Immature natural killer cell (primary cell): ENCODE measurements around the gene NKAIN2. TPM values are rescaled to one million over a fixed set of nuclear protein-coding genes. Genes with fewer than 3 reads are reported as not detected.
"Not testable (repeated sequence)": the region's sequence is repeated elsewhere in the genome, so short reads cannot be mapped to it uniquely, and the experiment has no call there.

Source experiments
- DNase-seq, 3 donors: peaks; one replicate each; pipeline ENCODE4 v3.0.0; 2022; ENCODE audit warnings: mixed read lengths in 1 of 3
- H3K27ac Mint-ChIP-seq, 6 donors: one replicate each; pipeline ENCODE4 v1.8.0; 2020; ENCODE audit warnings: mixed read lengths in 6 of 6, mild to moderate bottlenecking in 5 of 6, inconsistent platforms in 4 of 6, moderate library complexity in 3 of 6
- H3K27me3 Mint-ChIP-seq, 3 donors: one replicate each; pipeline ENCODE4 v1.8.0; 2020 to 2021; ENCODE audit warnings: low read depth in 3 of 3, mild to moderate bottlenecking in 3 of 3, mixed read lengths in 3 of 3, moderate library complexity in 3 of 3, inconsistent platforms in 1 of 3
- H3K36me3 Mint-ChIP-seq, 3 donors: one replicate each; pipeline ENCODE4 v1.8.0; 2020; ENCODE audit warnings: mixed read lengths in 3 of 3, inconsistent platforms in 2 of 3, mild to moderate bottlenecking in 2 of 3
- H3K4me1 Mint-ChIP-seq, 2 donors: one replicate each; pipeline ENCODE4 v1.8.0; 2020; ENCODE audit warnings: inconsistent platforms in 2 of 2, mild to moderate bottlenecking in 2 of 2, mixed read lengths in 2 of 2, moderate library complexity in 1 of 2
- H3K4me3 Mint-ChIP-seq, 5 donors: one replicate each; pipeline ENCODE4 v1.8.0; 2020; ENCODE audit warnings: mild to moderate bottlenecking in 5 of 5, mixed read lengths in 5 of 5, inconsistent platforms in 3 of 5, moderate library complexity in 3 of 5
- H3K9me3 Mint-ChIP-seq, 6 donors: one replicate each; pipeline ENCODE4 v1.8.0; 2020; ENCODE audit warnings: mild to moderate bottlenecking in 6 of 6, mixed read lengths in 6 of 6, inconsistent platforms in 4 of 6, moderate library complexity in 3 of 6
- polyA plus RNA-seq, 3 donors: library from polyadenylated mRNA; unstranded; fragments of 300-500 nt; fragmentation: Illumina TruSeq; gene quantifications; one replicate each; pipeline ENCODE4 v1.2.3, GENCODE V29; 2021

Gene NKAIN2
- polyA plus RNA-seq, 3 donors from 2014 or later = not detected

- H3K4me3 Mint-ChIP-seq = no peak overlapping the region
- H3K27me3 Mint-ChIP-seq = peaks cover 0 to 3% (median 0%) of the 10 kb centered on the region in 3 donors
- peaks cover 0 to 16% (median 7%) of the 10 kb centered on the region in 6 donors for H3K9me3 Mint-ChIP-seq
- H3K27ac Mint-ChIP-seq = no peak overlapping the region
- DNase-seq = no peak
- H3K4me1 Mint-ChIP-seq = no peaks in the 10 kb centered on the region
- H3K36me3 Mint-ChIP-seq = no peaks in the 10 kb centered on the region
Observed at GRCh38 chr6:124008988-124009765, 205.5 kb downstream of the NKAIN2 start.

GRCh38 chr6:124010574-124010973 lies 206.9 kb downstream of the NKAIN2 start:
- H3K36me3 Mint-ChIP-seq = no peaks in the 10 kb centered on the region
- H3K27ac Mint-ChIP-seq = no peak overlapping the region
- H3K4me1 Mint-ChIP-seq = no peaks in the 10 kb centered on the region
- DNase-seq = no peak
- H3K27me3 Mint-ChIP-seq = peaks cover 0 to 3% (median 0%) of the 10 kb centered on the region in 3 donors
- H3K9me3 Mint-ChIP-seq = peaks cover 0 to 16% (median 7%) of the 10 kb centered on the region in 6 donors
- no peak overlapping the region for H3K4me3 Mint-ChIP-seq

GRCh38 chr6:124011180-124011579 lies 207.5 kb downstream of the NKAIN2 start:
- Mint-ChIP-seq H3K27ac (no peak overlapping the region), H3K9me3 (peaks cover 0 to 16% (median 7%) of the 10 kb centered on the region in 6 donors), H3K27me3 (peaks cover 0 to 3% (median 0%) of the 10 kb centered on the region in 3 donors), H3K4me1 (no peaks in the 10 kb centered on the region), H3K4me3 (no peak overlapping the region), H3K36me3 (no peaks in the 10 kb centered on the region)
- DNase-seq = no peak

- H3K4me3 Mint-ChIP-seq, H3K36me3 Mint-ChIP-seq, DNase-seq, H3K27ac Mint-ChIP-seq, H3K9me3 Mint-ChIP-seq, H3K4me1 Mint-ChIP-seq, H3K27me3 Mint-ChIP-seq: not testable (repeated sequence)
Observed at GRCh38 chr6:124022051-124022450, 218.4 kb downstream of the NKAIN2 start.

- Mint-ChIP-seq H3K4me1 (no peaks in the 10 kb centered on the region), H3K36me3 (no peaks in the 10 kb centered on the region), H3K4me3 (no peak overlapping the region), H3K27ac (no peak overlapping the region), H3K9me3 (peaks cover 0 to 13% (median 3%) of the 10 kb centered on the region in 6 donors), H3K27me3 (peaks cover 0 to 1% (median 0%) of the 10 kb centered on the region in 3 donors)
- no peak for DNase-seq
Observed at GRCh38 chr6:124022641-124023040, 219.0 kb downstream of the NKAIN2 start.

- Mint-ChIP-seq H3K27ac (no peak overlapping the region), H3K36me3 (no peaks in the 10 kb centered on the region), H3K9me3 (peaks cover 0 to 12% (median 5%) of the 10 kb centered on the region in 6 donors), H3K4me3 (no peak overlapping the region), H3K27me3 (peaks cover 0 to 1% (median 0%) of the 10 kb centered on the region in 3 donors), H3K4me1 (no peaks in the 10 kb centered on the region)
- no peak for DNase-seq
Observed at GRCh38 chr6:124026694-124027093, 223.0 kb downstream of the NKAIN2 start.

GRCh38 chr6:124027392-124027791 lies 223.7 kb downstream of the NKAIN2 start:
- Mint-ChIP-seq H3K4me3 (no peak overlapping the region), H3K9me3 (peaks cover 0 to 12% (median 5%) of the 10 kb centered on the region in 6 donors), H3K36me3 (no peaks in the 10 kb centered on the region), H3K4me1 (no peaks in the 10 kb centered on the region), H3K27me3 (peaks cover 0 to 1% (median 0%) of the 10 kb centered on the region in 3 donors), H3K27ac (no peak overlapping the region)
- no peak for DNase-seq

DNA sequence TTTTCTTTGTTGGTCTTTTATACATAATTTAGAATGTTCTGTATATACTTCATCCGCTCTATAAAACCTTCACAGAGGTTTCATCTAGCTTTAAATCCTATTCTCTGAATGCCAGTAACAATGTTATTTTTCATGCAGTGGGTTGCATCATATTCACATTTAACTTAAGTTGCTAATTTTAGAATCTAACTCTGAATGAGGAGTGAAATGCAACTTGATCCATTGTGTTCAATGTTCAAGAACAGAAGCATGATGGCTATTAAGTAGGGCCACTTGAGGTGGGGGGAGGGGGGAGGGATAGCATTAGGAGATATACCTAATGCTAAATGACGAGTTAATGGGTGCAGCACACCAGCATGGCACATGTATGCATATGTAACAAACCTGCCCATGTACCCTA lies 224.5 kb downstream of the NKAIN2 start:
- H3K4me1 Mint-ChIP-seq = no peaks in the 10 kb centered on the region
- peaks cover 0 to 1% (median 0%) of the 10 kb centered on the region in 3 donors for H3K27me3 Mint-ChIP-seq
- H3K36me3 Mint-ChIP-seq = no peaks in the 10 kb centered on the region
- DNase-seq = no peak
- H3K27ac Mint-ChIP-seq = no peak overlapping the region
- H3K9me3 Mint-ChIP-seq = peaks cover 0 to 12% (median 5%) of the 10 kb centered on the region in 6 donors
- no peak overlapping the region for H3K4me3 Mint-ChIP-seq

DNA sequence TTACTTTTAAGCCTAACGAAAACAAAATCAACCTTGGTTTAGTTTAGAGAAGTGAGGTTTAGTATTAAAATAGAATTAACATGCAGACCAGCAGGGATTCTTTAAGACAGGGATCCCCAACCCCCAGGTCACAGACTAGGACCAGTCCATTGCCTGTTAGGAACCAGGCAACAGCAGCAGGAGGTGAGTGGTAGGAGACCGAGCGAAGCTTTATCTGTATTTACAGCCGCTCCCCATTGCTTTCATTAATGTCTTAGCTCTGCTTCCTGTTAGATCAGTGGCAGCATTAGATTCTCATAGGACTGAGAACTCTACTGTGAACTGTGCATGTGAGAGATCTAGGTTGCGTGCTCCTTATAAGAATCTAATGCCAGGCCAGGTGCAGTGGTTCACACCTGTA lies 225.9 kb downstream of the NKAIN2 start:
- Mint-ChIP-seq H3K27me3 (no peaks in the 10 kb centered on the region), H3K4me1 (no peaks in the 10 kb centered on the region), H3K27ac (no peak overlapping the region), H3K9me3 (peaks cover 2 to 12% (median 5%) of the 10 kb centered on the region in 6 donors), H3K36me3 (no peaks in the 10 kb centered on the region), H3K4me3 (no peak overlapping the region)
- no peak for DNase-seq

- DNase-seq = no peak
- Mint-ChIP-seq H3K27me3 (peaks cover 0 to 2% (median 0%) of the 10 kb centered on the region in 3 donors), H3K9me3 (peaks cover 2 to 21% (median 12%) of the 10 kb centered on the region in 6 donors), H3K4me3 (no peak overlapping the region), H3K4me1 (no peaks in the 10 kb centered on the region), H3K36me3 (no peaks in the 10 kb centered on the region), H3K27ac (no peak overlapping the region)
Observed at GRCh38 chr6:124033501-124033900, 229.8 kb downstream of the NKAIN2 start.

- no peak overlapping the region for H3K4me3 Mint-ChIP-seq
Observed at GRCh38 chr6:124036384-124036783, 232.7 kb downstream of the NKAIN2 start.

GRCh38 chr6:124040655-124041054 lies 237.0 kb downstream of the NKAIN2 start:
- H3K4me1 Mint-ChIP-seq = no peaks in the 10 kb centered on the region
- H3K27ac Mint-ChIP-seq = no peak overlapping the region
- peaks cover 0 to 2% (median 0%) of the 10 kb centered on the region in 3 donors for H3K27me3 Mint-ChIP-seq
- no peaks in the 10 kb centered on the region for H3K36me3 Mint-ChIP-seq
- peaks cover 0 to 11% (median 1%) of the 10 kb centered on the region in 6 donors for H3K9me3 Mint-ChIP-seq
- no peak for DNase-seq
- H3K4me3 Mint-ChIP-seq = no peak overlapping the region

More at GRCh38 chr6:124036384-124036783, 232.7 kb downstream of the NKAIN2 start:
- H3K4me1 Mint-ChIP-seq = no peaks in the 10 kb centered on the region
- DNase-seq = no peak
- H3K27me3 Mint-ChIP-seq = peaks cover 0 to 2% (median 0%) of the 10 kb centered on the region in 3 donors
- H3K27ac Mint-ChIP-seq = no peak overlapping the region
- H3K9me3 Mint-ChIP-seq = peaks cover 0 to 19% (median 6%) of the 10 kb centered on the region in 6 donors
- H3K36me3 Mint-ChIP-seq = no peaks in the 10 kb centered on the region

GRCh38 chr6:124052120-124052519 lies 248.5 kb downstream of the NKAIN2 start:
- Mint-ChIP-seq H3K27me3 (no peaks in the 10 kb centered on the region), H3K27ac (no peak overlapping the region), H3K36me3 (no peaks in the 10 kb centered on the region), H3K9me3 (peaks cover 2 to 15% (median 7%) of the 10 kb centered on the region in 6 donors), H3K4me1 (no peaks in the 10 kb centered on the region), H3K4me3 (no peak overlapping the region)
- DNase-seq = no peak

GRCh38 chr6:124053315-124053714 lies 249.7 kb downstream of the NKAIN2 start:
- no peak overlapping the region for H3K27ac Mint-ChIP-seq
- no peaks in the 10 kb centered on the region for H3K4me1 Mint-ChIP-seq
- no peaks in the 10 kb centered on the region for H3K27me3 Mint-ChIP-seq
- no peaks in the 10 kb centered on the region for H3K36me3 Mint-ChIP-seq
- H3K9me3 Mint-ChIP-seq = peaks cover 2 to 11% (median 6%) of the 10 kb centered on the region in 6 donors
- DNase-seq = no peak
- no peak overlapping the region for H3K4me3 Mint-ChIP-seq
